A673 (cell line): ENCODE data around the gene ARPP21. TPM values are rescaled to one million over a fixed set of nuclear protein-coding genes. Genes with fewer than 3 reads are reported as not detected.

Source experiments
- BruUV-seq: library from RNA; stranded (reverse); fragments of 400-500 nt; replicated peaks from 2 replicates; lab custom pipeline; 2021; lab: Mats Ljungman, UMichigan
- CTCF ChIA-PET: fragments of 300-600 bp; sonication (Branson Sonifier 250); formaldehyde crosslinking; loops from one replicate; lab custom pipeline; 2022; ENCODE audit warnings: antibody characterized with exemption; lab: Charles Lee
- POLR2A ChIA-PET: fragments of 300-600 bp; sonication (Branson Sonifier 250); formaldehyde crosslinking; loops from one replicate; lab custom pipeline; 2022; ENCODE audit warnings: antibody characterized with exemption; ENCODE audit not compliant: low non-redundant PET; lab: Charles Lee
- DNase-seq: peaks from one replicate; pipeline ENCODE4 v3.0.0-alpha.2; 2015; ENCODE audit warnings: low spot score
- H3K27ac ChIP-seq: fragments of 200-600 bp; sonication (generic); 2 replicates; pipeline ENCODE4 v1.5.1; 2016; ENCODE audit warnings: mixed run types, low read depth, mild to moderate bottlenecking, mixed read lengths, antibody characterized with exemption, low read length; ENCODE audit not compliant: poor library complexity, severe bottlenecking
- H3K27me3 ChIP-seq: fragments of 200-600 bp; sonication (generic); replicated peaks from 2 replicates; pipeline ENCODE4 v1.6.1; 2017; ENCODE audit warnings: mixed run types, low read depth, mild to moderate bottlenecking, mixed read lengths, antibody characterized with exemption, low read length; ENCODE audit not compliant: insufficient read depth, poor library complexity
- H3K36me3 ChIP-seq: fragments of 200-600 bp; sonication (generic); 2 replicates; pipeline ENCODE4 v1.6.1; 2016; ENCODE audit warnings: mixed run types, mild to moderate bottlenecking, mixed read lengths, antibody characterized with exemption, low read length; ENCODE audit not compliant: insufficient read depth, poor library complexity, severe bottlenecking
- H3K4me1 ChIP-seq: fragments of 200-600 bp; sonication (generic); 2 replicates; pipeline ENCODE4 v1.6.1; 2017; ENCODE audit warnings: mixed run types, mild to moderate bottlenecking, mixed read lengths, antibody characterized with exemption, low read length; ENCODE audit not compliant: insufficient read depth, poor library complexity, severe bottlenecking
- H3K4me3 ChIP-seq: fragments of 200-600 bp; sonication (generic); 2 replicates; pipeline ENCODE4 v1.5.1; 2016; ENCODE audit warnings: low read depth, mixed run types, mild to moderate bottlenecking, mixed read lengths, low read length; ENCODE audit not compliant: poor library complexity, severe bottlenecking
- H3K9me3 ChIP-seq: fragments of 200-600 bp; sonication (generic); 2 replicates; pipeline ENCODE4 v1.6.1; 2016; ENCODE audit warnings: mixed run types, low read depth, mild to moderate bottlenecking, mixed read lengths, antibody characterized with exemption, low read length; ENCODE audit not compliant: poor library complexity, severe bottlenecking
- CTCF ChIP-seq: fragments of 300-800, 200-600 bp; sonication (generic); conservative IDR thresholded peaks from 2 replicates; pipeline ENCODE4 v1.5.1; 2017; ENCODE audit warnings: low read depth, mild to moderate bottlenecking, antibody characterized with exemption, low read length, moderate library complexity, mixed read lengths
- EZH2 ChIP-seq: fragments of 200-600 bp; sonication (generic); IDR thresholded peaks from 2 replicates; pipeline ENCODE4 v1.6.1; 2017; ENCODE audit warnings: borderline replicate concordance, low read depth, mild to moderate bottlenecking, mixed read lengths, antibody characterized with exemption, low read length; ENCODE audit not compliant: poor library complexity, severe bottlenecking
- intact Hi-C: fragments of 100-400 bp; cut with micrococcal nuclease; formaldehyde crosslinking; loops from one replicate; pipeline ENCODE4 v1.10.0; 2022; ENCODE audit not compliant: unreplicated experiment
- total RNA-seq: library from RNA; stranded (reverse); gene quantifications from 2 replicates; pipeline ENCODE4 v1.2.3, GENCODE V29; 2021

ARPP21 gene
- total RNA-seq, 1 experiment from 2014 or later = not detected

GRCh38 chr3:35737527-35737926, 98.2 kb downstream of the ARPP21 start:
- H3K4me3 ChIP-seq = no peak overlapping the region
- intact Hi-C loops = no loop called here
- ChIA-PET CTCF (no interaction called here), POLR2A (no interaction called here)
- no peak for DNase-seq
- H3K27me3 ChIP-seq = no peaks in the 10 kb centered on the region
- H3K27ac ChIP-seq = no peak overlapping the region
- no peaks in the 10 kb centered on the region for H3K9me3 ChIP-seq
- no peaks in the 10 kb centered on the region for H3K4me1 ChIP-seq
- no TSS peak for BruUV-seq
- no peaks in the 10 kb centered on the region for H3K36me3 ChIP-seq
- TF ChIP-seq CTCF (no peak), EZH2 (no peak)

GRCh38 chr3:35737934-35738706, 98.8 kb downstream of the ARPP21 start:
- Histone ChIP-seq H3K27me3 (no peaks in the 10 kb centered on the region), H3K4me3 (no peak overlapping the region), H3K9me3 (no peaks in the 10 kb centered on the region), H3K36me3 (no peaks in the 10 kb centered on the region), H3K27ac (no peak overlapping the region), H3K4me1 (no peaks in the 10 kb centered on the region)
- POLR2A ChIA-PET = no interaction called here
- intact Hi-C loops = no loop called here
- CTCF ChIA-PET = no interaction called here
- TF ChIP-seq CTCF (no peak), EZH2 (no peak)
- no peak for DNase-seq
- BruUV-seq = no TSS peak

- Histone ChIP-seq H3K4me3 (no peak overlapping the region), H3K36me3 (no peaks in the 10 kb centered on the region), H3K9me3 (no peaks in the 10 kb centered on the region), H3K27me3 (no peaks in the 10 kb centered on the region), H3K4me1 (no peaks in the 10 kb centered on the region), H3K27ac (no peak overlapping the region)
- TF ChIP-seq EZH2 = no peak
- no peak for TF ChIP-seq CTCF
- BruUV-seq = no TSS peak
- intact Hi-C loops = no loop called here
- CTCF ChIA-PET = no interaction called here
- DNase-seq = no peak
- POLR2A ChIA-PET = no interaction called here
Observed at GRCh38 chr3:35739181-35739809, 100.0 kb downstream of the ARPP21 start.
